GM12891 (cell line): ENCODE measurements around the gene DIP2B.

Experiments used
- PAX5 ChIP-seq: IDR thresholded peaks from 2 replicates; pipeline ENCODE4 v1.6.1; 2011; ENCODE audit warnings: low read length, moderate library complexity, mild to moderate bottlenecking; ENCODE audit not compliant: insufficient read depth, severe bottlenecking
- POLR2A ChIP-seq: IDR thresholded peaks from 2 replicates; pipeline ENCODE4 v1.6.1; 2011; ENCODE audit warnings: low read depth, low read length, control low read depth
- POLR2AphosphoS5 ChIP-seq: IDR thresholded peaks from 2 replicates; pipeline ENCODE4 v1.6.1; 2011; ENCODE audit warnings: low read depth, low read length, control low read depth
- SPI1 ChIP-seq: IDR thresholded peaks from 2 replicates; pipeline ENCODE4 v1.6.1; 2011; ENCODE audit warnings: low read depth, low read length, control low read depth

DNA sequence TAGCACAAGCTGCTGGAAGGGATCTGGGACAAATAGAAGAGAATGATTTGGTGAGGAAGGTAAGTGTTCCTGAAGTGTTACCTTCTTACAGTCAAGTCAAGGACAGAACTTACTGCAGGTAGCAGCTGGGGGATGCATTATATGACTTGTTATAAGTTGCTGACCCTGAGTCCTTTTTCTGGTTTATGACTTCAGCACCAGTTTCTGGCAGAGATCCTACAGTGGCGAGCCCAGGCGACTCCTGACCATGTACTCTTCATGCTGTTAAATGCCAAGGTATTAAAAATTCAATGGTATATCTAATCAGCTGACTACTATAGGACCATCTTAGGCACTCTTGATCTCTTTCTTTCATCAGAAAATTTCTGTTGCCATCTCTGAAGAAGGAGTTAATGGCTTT, 214.0 kb downstream of the DIP2B start:
- TF ChIP-seq SPI1 (no peak), POLR2A (no peak), POLR2AphosphoS5 (no peak), PAX5 (no peak)
